ENCODE results near the gene EIF2D. TPM values are rescaled to one million over a fixed set of nuclear protein-coding genes. Genes with fewer than 3 reads are reported as not detected.

Gene EIF2D
- total RNA-seq, 4 donors from 2014 or later, result 42.0 to 78.4 (median 60.0) TPM

GRCh38 chr1:206591696-206592095 is 20.6 kb downstream of the EIF2D start:
- TF ChIP-seq EP300 (IDR thresholded peaks at IDR 0.05), result no peak
- TF ChIP-seq CTCF (IDR thresholded peaks at IDR 0.05), result no peak
- no peak for TF ChIP-seq POLR2A (IDR thresholded peaks at IDR 0.05)
- Histone ChIP-seq H3K9me3 (no peaks in the 10 kb centered on the region), H3K36me3 (peaks cover 0 to 95% (median 12%) of the 10 kb centered on the region in 3 donors), H3K27ac (no peak overlapping the region), H3K4me1 (peaks cover 0 to 39% (median 27%) of the 10 kb centered on the region in 4 donors), H3K27me3 (no peaks in the 10 kb centered on the region), H3K4me3 (no peak overlapping the region)
- no peak for DNase-seq (ENCODE audit: low spot score in 2 of 2)
- WGBS, 2 donors, result 86% methylated on average over 9 of the region's 9 CpGs

- 81 to 87% methylated on average over 5 of the region's 5 CpGs for WGBS, 2 donors
- peaks cover 0 to 39% (median 27%) of the 10 kb centered on the region in 4 donors for H3K4me1 ChIP-seq
- peak overlapping the region in 1 of 4 donors; percentile 21 for H3K27ac ChIP-seq
- no peaks in the 10 kb centered on the region for H3K9me3 ChIP-seq
- H3K4me3 ChIP-seq, result no peak overlapping the region
- H3K27me3 ChIP-seq, result no peaks in the 10 kb centered on the region
- no peak for TF ChIP-seq CTCF (IDR thresholded peaks at IDR 0.05)
- TF ChIP-seq POLR2A (IDR thresholded peaks at IDR 0.05), result no peak
- TF ChIP-seq EP300 (IDR thresholded peaks at IDR 0.05), result no peak
- H3K36me3 ChIP-seq, result peaks cover 0 to 95% (median 12%) of the 10 kb centered on the region in 3 donors
- no peak for DNase-seq (ENCODE audit: low spot score in 2 of 2)
Observed at GRCh38 chr1:206591226-206591625, 21.0 kb downstream of the EIF2D start.

GRCh38 chr1:206590025-206590758 is 22.1 kb downstream of the EIF2D start:
- peaks cover 0 to 95% (median 12%) of the 10 kb centered on the region in 3 donors for H3K36me3 ChIP-seq

GRCh38 chr1:206589206-206589605 is 23.1 kb downstream of the EIF2D start:
- Histone ChIP-seq H3K4me1 (peaks cover 0 to 45% (median 27%) of the 10 kb centered on the region in 4 donors), H3K9me3 (no peaks in the 10 kb centered on the region), H3K4me3 (no peak overlapping the region), H3K27ac (peak overlapping the region in 3 of 4 donors; percentile 22 to 70 (median 60)), H3K36me3 (peaks cover 0 to 93% (median 21%) of the 10 kb centered on the region in 3 donors), H3K27me3 (no peaks in the 10 kb centered on the region)
- TF ChIP-seq CTCF (IDR thresholded peaks at IDR 0.05) (no peak), POLR2A (IDR thresholded peaks at IDR 0.05) (no peak), EP300 (IDR thresholded peaks at IDR 0.05) (peak in 1 of 2 donors; percentile 14)
- no peak for DNase-seq (ENCODE audit: low spot score in 2 of 2)
- 30 to 42% methylated on average over 7 of the region's 7 CpGs for WGBS, 2 donors

More at GRCh38 chr1:206590025-206590758, 22.1 kb downstream of the EIF2D start:
- Histone ChIP-seq H3K4me1 (peaks cover 0 to 39% (median 27%) of the 10 kb centered on the region in 4 donors), H3K27me3 (no peaks in the 10 kb centered on the region), H3K9me3 (no peaks in the 10 kb centered on the region), H3K27ac (peak overlapping the region in 3 of 4 donors; percentile 0 to 70 (median 60)), H3K4me3 (no peak overlapping the region)
- TF ChIP-seq CTCF (IDR thresholded peaks at IDR 0.05), result peak in 1 of 5 experiments; percentile 29
- no peak for TF ChIP-seq EP300 (IDR thresholded peaks at IDR 0.05)
- no peak for DNase-seq (ENCODE audit: low spot score in 2 of 2)
- WGBS, 2 donors, result 46 to 48% methylated on average over 8 of the region's 8 CpGs

- peaks cover 0 to 47% (median 27%) of the 10 kb centered on the region in 4 donors for H3K4me1 ChIP-seq
- H3K27me3 ChIP-seq, result no peaks in the 10 kb centered on the region
- peaks cover 0 to 88% (median 21%) of the 10 kb centered on the region in 3 donors for H3K36me3 ChIP-seq
- H3K27ac ChIP-seq, result peak overlapping the region in 3 of 4 donors; percentile 22 to 70 (median 60)
- DNase-seq (ENCODE audit: low spot score in 2 of 2), result no peak
- 47 to 52% methylated on average over 6 of the region's 6 CpGs for WGBS, 2 donors
- no peak overlapping the region for H3K4me3 ChIP-seq
- H3K9me3 ChIP-seq, result no peaks in the 10 kb centered on the region
- TF ChIP-seq POLR2A (IDR thresholded peaks at IDR 0.05) (no peak), EP300 (IDR thresholded peaks at IDR 0.05) (no peak), CTCF (IDR thresholded peaks at IDR 0.05) (no peak)
Observed at GRCh38 chr1:206588492-206588891, 23.8 kb downstream of the EIF2D start.
